ENCODE results near the gene GPA33.

GPA33 gene

DNA sequence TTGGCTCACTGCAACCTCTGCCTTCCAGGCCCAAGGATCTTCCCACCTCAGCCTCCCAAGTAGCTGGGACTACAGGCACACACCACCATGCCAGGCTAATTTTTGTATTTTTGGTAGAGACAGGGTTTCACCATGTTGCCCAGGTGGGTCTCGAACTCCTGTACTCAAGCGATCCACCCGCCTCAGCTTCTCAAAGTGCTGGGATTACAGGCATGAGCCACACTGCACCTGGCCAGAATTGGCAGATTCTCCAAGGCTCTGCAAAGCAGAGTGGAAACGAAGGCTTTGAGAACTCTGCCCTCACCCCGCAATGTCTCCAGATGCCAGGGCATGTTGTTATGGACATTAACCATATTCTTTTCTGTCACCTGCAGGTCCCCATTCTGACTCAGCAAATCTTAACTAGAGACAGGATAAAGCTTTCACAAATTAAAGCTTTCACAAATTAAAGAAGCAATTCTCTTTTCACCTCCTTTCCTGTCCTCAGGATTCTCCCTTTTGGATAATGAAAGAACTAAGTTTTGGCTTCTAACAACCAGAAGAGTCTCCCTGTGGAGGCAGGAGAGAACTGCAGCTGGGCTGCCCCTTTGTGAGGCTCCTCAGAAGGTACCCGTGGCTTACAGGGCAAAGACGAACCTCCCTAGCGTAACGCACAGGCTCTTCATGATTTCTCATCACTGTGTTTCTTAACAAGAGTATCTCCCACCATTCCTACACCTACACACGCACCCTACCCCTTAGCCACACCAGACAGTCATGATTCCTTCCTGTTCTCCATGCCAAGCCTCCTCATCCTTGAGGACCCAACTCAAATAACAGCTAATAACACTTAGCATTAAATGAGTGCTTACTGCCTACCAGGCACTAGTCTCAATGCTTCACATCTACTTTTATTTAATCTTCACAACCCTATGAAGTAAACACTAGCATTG, 29.8 kb downstream of the GPA33 start:
- DNase-seq (ENCODE audit: low read depth), result peak; percentile 30
- TF ChIP-seq, protein P1, sequence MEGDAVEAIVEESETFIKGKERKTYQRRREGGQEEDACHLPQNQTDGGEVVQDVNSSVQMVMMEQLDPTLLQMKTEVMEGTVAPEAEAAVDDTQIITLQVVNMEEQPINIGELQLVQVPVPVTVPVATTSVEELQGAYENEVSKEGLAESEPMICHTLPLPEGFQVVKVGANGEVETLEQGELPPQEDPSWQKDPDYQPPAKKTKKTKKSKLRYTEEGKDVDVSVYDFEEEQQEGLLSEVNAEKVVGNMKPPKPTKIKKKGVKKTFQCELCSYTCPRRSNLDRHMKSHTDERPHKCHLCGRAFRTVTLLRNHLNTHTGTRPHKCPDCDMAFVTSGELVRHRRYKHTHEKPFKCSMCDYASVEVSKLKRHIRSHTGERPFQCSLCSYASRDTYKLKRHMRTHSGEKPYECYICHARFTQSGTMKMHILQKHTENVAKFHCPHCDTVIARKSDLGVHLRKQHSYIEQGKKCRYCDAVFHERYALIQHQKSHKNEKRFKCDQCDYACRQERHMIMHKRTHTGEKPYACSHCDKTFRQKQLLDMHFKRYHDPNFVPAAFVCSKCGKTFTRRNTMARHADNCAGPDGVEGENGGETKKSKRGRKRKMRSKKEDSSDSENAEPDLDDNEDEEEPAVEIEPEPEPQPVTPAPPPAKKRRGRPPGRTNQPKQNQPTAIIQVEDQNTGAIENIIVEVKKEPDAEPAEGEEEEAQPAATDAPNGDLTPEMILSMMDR (conservative IDR thresholded peaks at IDR 0.05; ENCODE audit: low read depth, low read length), result peak; percentile 62
- no peak overlapping the region for H3K4me3 ChIP-seq (ENCODE audit: low read depth, low read length)

DNA sequence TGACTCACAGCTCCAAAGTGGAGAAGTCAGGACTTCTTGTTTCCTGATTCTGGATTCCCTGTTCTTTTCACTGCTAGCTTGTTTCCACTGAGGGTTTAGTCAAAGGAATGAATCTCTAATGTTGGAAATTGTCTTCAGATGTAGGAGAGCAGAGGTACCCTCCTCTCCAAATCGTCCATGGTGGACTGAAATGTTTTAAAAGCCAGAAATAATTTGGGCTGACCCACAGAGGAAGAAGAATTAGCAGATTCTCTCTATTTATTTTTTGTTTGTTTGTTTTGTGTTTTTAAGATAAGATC, 30.4 kb downstream of the GPA33 start:
- no peak overlapping the region for H3K4me3 ChIP-seq (ENCODE audit: low read depth, low read length)
- no peak for DNase-seq (ENCODE audit: low read depth)
- TF ChIP-seq, protein P1 (conservative IDR thresholded peaks at IDR 0.05; ENCODE audit: low read depth, low read length), result no peak

DNA sequence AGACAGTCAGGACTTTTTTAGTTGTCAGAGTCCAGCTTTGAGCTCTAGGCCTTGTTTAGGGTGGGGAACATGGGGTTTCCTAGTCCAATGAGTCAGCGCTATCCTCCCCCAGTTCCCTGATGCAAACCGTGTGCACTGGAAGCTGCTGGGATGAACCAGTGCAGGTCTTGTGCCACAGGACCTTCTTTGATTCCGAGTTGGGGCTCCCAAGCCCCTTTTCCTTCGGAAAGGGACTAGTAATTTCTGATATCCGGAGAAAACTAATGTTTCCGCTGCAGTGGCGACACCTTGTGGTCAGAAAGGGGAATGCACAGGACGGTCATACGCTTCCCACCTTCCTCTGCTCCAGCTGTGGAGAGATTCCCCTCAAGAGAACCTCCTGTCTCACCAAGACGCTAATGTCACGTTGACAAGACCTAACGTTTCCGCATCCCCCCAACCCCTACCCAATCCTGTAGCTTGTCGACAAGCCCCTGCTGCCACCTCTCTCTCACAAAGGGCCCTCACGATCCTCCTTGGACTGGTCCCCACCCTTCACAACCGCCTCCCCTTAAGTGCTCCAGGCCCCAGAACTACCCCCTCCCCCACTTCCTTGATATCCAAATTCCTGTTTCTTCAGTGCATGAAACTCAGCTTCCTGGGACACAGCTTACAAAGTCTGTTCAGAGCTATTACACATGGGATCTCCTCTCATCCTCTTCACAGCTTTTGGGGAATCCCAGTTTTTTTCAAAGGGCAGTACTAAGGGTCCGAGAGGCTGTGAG, 30.9 kb downstream of the GPA33 start:
- no peak overlapping the region for H3K4me3 ChIP-seq (ENCODE audit: low read depth, low read length)
- DNase-seq (ENCODE audit: low read depth), result peak; percentile 72
- TF ChIP-seq, protein P1 (conservative IDR thresholded peaks at IDR 0.05; ENCODE audit: low read depth, low read length), result peak; percentile 99

DNA sequence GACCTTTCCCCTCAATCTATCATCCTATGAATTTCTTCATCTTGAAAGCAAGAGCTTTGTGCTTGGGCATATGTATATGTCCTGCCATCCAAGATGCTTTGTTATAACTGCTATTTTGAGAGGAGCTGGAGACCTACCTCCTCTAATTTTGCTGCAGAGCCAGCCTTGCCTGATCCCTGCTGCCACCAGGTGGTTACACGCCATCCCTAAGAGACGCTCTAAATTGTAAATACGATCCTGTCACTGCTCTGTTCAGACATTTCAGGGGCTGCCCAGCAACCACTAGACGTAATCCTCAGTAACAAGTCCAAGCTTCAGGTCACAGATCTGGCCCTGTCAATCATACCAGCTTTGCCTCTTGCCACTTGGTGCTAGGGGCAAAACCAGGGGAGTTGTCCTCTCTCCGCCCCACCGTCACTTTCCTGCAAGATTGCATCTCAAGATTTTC, 32.9 kb downstream of the GPA33 start:
- TF ChIP-seq, protein P1 (conservative IDR thresholded peaks at IDR 0.05; ENCODE audit: low read depth, low read length), result peak; percentile 74
- H3K4me3 ChIP-seq (ENCODE audit: low read depth, low read length), result no peak overlapping the region
- DNase-seq (ENCODE audit: low read depth), result peak; percentile 62

DNA sequence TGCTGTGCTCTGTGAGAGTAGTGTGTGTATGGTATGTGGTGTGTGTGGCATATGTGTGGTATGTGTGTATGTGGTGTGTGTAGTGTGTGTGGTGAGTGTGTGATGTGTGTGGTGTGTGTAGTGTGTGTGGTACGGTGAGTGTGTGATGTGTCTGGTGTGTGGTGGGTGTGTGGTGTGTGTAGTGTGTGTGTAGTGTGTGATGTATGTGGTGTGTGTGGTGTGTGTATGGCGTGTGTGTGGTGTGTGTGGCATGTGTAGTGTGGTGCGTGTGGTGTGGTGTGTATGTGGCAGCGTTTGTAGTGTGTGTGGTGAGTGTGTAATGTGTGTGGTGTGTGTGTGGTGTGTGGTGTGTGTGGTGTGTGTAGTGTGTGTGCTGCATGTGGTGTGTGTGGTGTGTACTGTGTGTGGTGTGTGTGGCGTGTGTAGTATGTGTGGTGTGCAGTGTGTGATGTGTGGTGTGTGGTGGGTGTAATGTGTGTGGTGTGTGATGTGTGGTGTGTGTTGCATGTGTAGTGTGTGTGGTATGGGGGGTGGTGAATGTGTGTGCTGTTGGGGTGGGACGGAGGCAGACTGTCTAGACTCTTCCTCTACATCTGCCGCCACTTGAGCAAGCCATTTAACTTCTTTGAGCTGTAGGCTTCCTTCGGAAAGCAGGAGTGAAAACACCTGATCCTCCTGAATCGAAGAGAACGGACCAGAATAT, 33.5 kb downstream of the GPA33 start:
- no peak for DNase-seq (ENCODE audit: low read depth)
- TF ChIP-seq, protein P1 (conservative IDR thresholded peaks at IDR 0.05; ENCODE audit: low read depth, low read length), result no peak
- no peak overlapping the region for H3K4me3 ChIP-seq (ENCODE audit: low read depth, low read length)

DNA sequence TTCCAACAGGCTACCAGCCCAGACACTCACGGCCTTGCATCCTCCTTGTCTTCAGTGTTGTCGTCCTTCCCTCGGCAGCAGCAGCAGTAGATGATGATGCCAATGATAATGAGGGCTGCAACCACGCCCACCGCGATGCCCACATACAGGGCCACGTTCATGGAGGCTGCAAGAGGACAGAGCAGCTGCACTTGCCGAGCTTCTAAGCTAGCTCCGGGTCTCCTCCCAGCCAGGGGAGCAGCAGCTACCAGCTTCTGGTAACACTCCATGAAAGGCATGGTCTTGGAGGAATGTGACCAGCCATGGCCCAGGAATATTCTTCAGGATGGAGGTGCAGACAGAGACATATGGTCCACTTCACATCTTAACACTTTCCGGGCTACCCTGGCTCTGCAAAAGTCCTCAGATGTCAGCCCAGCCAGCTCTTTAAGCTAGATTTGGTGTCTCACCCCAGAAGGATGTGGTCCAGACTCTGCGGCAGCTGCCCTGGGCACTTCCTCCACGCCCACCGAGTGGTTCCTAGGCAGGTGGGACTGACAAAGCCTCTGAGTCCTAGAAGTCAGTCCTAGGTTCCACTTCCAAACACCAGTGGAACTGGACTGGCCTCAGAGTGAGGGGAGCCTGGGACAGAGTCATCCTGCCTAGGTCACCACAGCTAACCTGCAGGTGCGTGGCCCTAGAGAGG, 35.1 kb downstream of the GPA33 start:
- TF ChIP-seq, protein P1 (conservative IDR thresholded peaks at IDR 0.05; ENCODE audit: low read depth, low read length), result no peak
- DNase-seq (ENCODE audit: low read depth), result no peak
- H3K4me3 ChIP-seq (ENCODE audit: low read depth, low read length), result no peak overlapping the region
